SU-DHL-6 (cell line): Measurements from ENCODE around the gene PPP6C.

Experiments
- H2AFZ ChIP-seq: fragments of 200-600 bp; sonication (generic); 2 replicates; pipeline ENCODE4 v1.6.1; 2014; ENCODE audit warnings: low read depth, mild to moderate bottlenecking, moderate library complexity, mixed read lengths, antibody characterized with exemption, low read length; ENCODE audit not compliant: severe bottlenecking
- H3F3A ChIP-seq: fragments of 200-600 bp; shearing (Covaris generic); 2 replicates; pipeline ENCODE4 v1.6.0; 2016; ENCODE audit warnings: antibody characterized with exemption, mild to moderate bottlenecking; ENCODE audit not compliant: insufficient read depth
- H3K27ac ChIP-seq: fragments of 200-600 bp; sonication (generic); 2 replicates; pipeline ENCODE4 v1.5.1; 2016; ENCODE audit warnings: low read depth, mild to moderate bottlenecking, low read length, moderate library complexity, mixed read lengths
- H3K27me3 ChIP-seq: fragments of 200-600 bp; sonication (generic), shearing (Covaris generic); 2 replicates; pipeline ENCODE4 v1.6.0; 2014; ENCODE audit warnings: mild to moderate bottlenecking, low read length
- H3K36me3 ChIP-seq: fragments of 200-600 bp; sonication (generic); 2 replicates; pipeline ENCODE4 v1.6.1; 2014; ENCODE audit warnings: mild to moderate bottlenecking, low read length, mixed read lengths
- H3K4me2 ChIP-seq: fragments of 300-600, 200-600 bp; shearing (Covaris generic), sonication (generic); 2 replicates; pipeline ENCODE4 v1.6.0; 2014; ENCODE audit warnings: low read length, low read depth, mild to moderate bottlenecking; ENCODE audit not compliant: poor library complexity, severe bottlenecking
- H3K4me3 ChIP-seq: fragments of 200-600 bp; sonication (generic); 2 replicates; pipeline ENCODE4 v1.5.1; 2014; ENCODE audit warnings: antibody characterized with exemption, low read length, mild to moderate bottlenecking, mixed read lengths; ENCODE audit not compliant: insufficient read depth, poor library complexity, severe bottlenecking
- H3K79me2 ChIP-seq: fragments of 200-600 bp; sonication (generic); 2 replicates; pipeline ENCODE4 v1.6.1; 2014; ENCODE audit warnings: mild to moderate bottlenecking, low read length, moderate library complexity; ENCODE audit not compliant: insufficient read depth
- H3K9ac ChIP-seq: fragments of 200-600 bp; sonication (generic); 2 replicates; pipeline ENCODE4 v1.7.0; 2014; ENCODE audit warnings: mild to moderate bottlenecking, low read length
- H3K9me2 ChIP-seq: fragments of 200-600 bp; sonication (generic); replicated peaks from 2 replicates; pipeline ENCODE4 v1.6.1; 2014; ENCODE audit warnings: low read length; ENCODE audit not compliant: insufficient read depth
- H3K9me3 ChIP-seq: fragments of 200-600 bp; sonication (generic); 2 replicates; pipeline ENCODE4 v1.6.1; 2014; ENCODE audit warnings: low read length, mixed read lengths; ENCODE audit not compliant: insufficient read depth
- H4K20me1 ChIP-seq: fragments of 200-600 bp; sonication (generic); 2 replicates; pipeline ENCODE4 v1.6.1; 2014; ENCODE audit warnings: low read depth, mild to moderate bottlenecking, antibody characterized with exemption, low read length, moderate library complexity, mixed read lengths
- CTCF ChIP-seq: fragments of 200-600 bp; sonication (generic); IDR thresholded peaks from one replicate; pipeline ENCODE4 v1.5.1; 2017; ENCODE audit warnings: antibody characterized with exemption, mild to moderate bottlenecking, low read length, moderate library complexity; ENCODE audit not compliant: insufficient read depth, poor library complexity, severe bottlenecking
- EZH2phosphoT487 ChIP-seq: fragments of 200-600 bp; sonication (generic), shearing (Covaris generic); conservative IDR thresholded peaks from 2 replicates; pipeline ENCODE4 v1.6.1; 2018; ENCODE audit warnings: mild to moderate bottlenecking, antibody characterized with exemption, low read length, moderate library complexity, mixed read lengths

The PPP6C gene

GRCh38 chr9:125145425-125145824 is 44.2 kb downstream of the PPP6C start:
- H2AFZ ChIP-seq = no peak overlapping the region
- H3K36me3 ChIP-seq = peaks cover 17% of the 10 kb centered on the region; the same call in 1 of the 2 replicates
- H3F3A ChIP-seq = peaks cover 33% of the 10 kb centered on the region
- TF ChIP-seq CTCF (no peak), EZH2phosphoT487 (no peak)
- H3K9ac ChIP-seq = no peak overlapping the region
- H4K20me1 ChIP-seq = no peaks in the 10 kb centered on the region
- H3K27ac ChIP-seq = no peak overlapping the region
- no peaks in the 10 kb centered on the region for H3K9me2 ChIP-seq
- no peak overlapping the region for H3K4me2 ChIP-seq
- no peaks in the 10 kb centered on the region for H3K9me3 ChIP-seq
- no peaks in the 10 kb centered on the region for H3K79me2 ChIP-seq
- no peaks in the 10 kb centered on the region for H3K27me3 ChIP-seq
- H3K4me3 ChIP-seq = no peak overlapping the region

- Histone ChIP-seq H4K20me1 (no peaks in the 10 kb centered on the region), H3K9me2 (no peaks in the 10 kb centered on the region), H3K27ac (peak within 1 kb of the TSS; percentile 46), H3K9ac (peak within 1 kb of the TSS; percentile 72), H3K27me3 (no peaks in the 10 kb centered on the region), H3F3A (peaks cover 33% of the 10 kb centered on the region), H3K9me3 (no peaks in the 10 kb centered on the region), H3K36me3 (0 out of 2 replicates have a peak, but pooled peaks cover 3% of the 10 kb centered on the region), H3K79me2 (no peaks in the 10 kb centered on the region), H3K4me3 (peak within 1 kb of the TSS; percentile 79), H3K4me2 (peak within 1 kb of the TSS; percentile 79), H2AFZ (peak within 1 kb of the TSS; percentile 58)
- peak; percentile 78 for TF ChIP-seq CTCF
- TF ChIP-seq EZH2phosphoT487 = no peak
Measured at GRCh38 chr9:125143377-125144090, 46.1 kb downstream of the PPP6C start, which contains the start of gene SCAI. SCAI (minus strand) TSS chr9:125143528; CDS start chr9:125143437, 91 bp downstream.

GRCh38 chr9:125142560-125143376 is 46.8 kb downstream of the PPP6C start:
- Histone ChIP-seq H3K27me3 (no peaks in the 10 kb centered on the region), H2AFZ (peak overlapping the region; percentile 58), H3K27ac (peak overlapping the region; percentile 46)

More at GRCh38 chr9:125142560-125143376, 46.8 kb downstream of the PPP6C start:
- H3K9me3 ChIP-seq = no peaks in the 10 kb centered on the region
- H3K9me2 ChIP-seq = no peaks in the 10 kb centered on the region
- H3K4me2 ChIP-seq = peak overlapping the region; percentile 79
- no peaks in the 10 kb centered on the region for H3K79me2 ChIP-seq
- H3K4me3 ChIP-seq = peak overlapping the region; percentile 79
- peak overlapping the region; percentile 72 for H3K9ac ChIP-seq
- 0 out of 2 replicates have a peak, but pooled peaks cover 2% of the 10 kb centered on the region for H3K36me3 ChIP-seq
- peaks cover 33% of the 10 kb centered on the region for H3F3A ChIP-seq
- no peaks in the 10 kb centered on the region for H4K20me1 ChIP-seq
- no peak for TF ChIP-seq CTCF
- TF ChIP-seq EZH2phosphoT487 = no peak
